B cell (primary cell): ENCODE measurements around the gene PGS1.

ENCODE experiments used
- CTCF ChIP-seq: fragments of 200-600 bp; IDR thresholded peaks from one replicate; pipeline ENCODE4 v1.8.0; 2022; ENCODE audit warnings: antibody characterized with exemption, mild to moderate bottlenecking
- EZH2 ChIP-seq: IDR thresholded peaks from 2 replicates; pipeline ENCODE4 v1.6.1; 2012; ENCODE audit warnings: borderline replicate concordance, low read depth, mild to moderate bottlenecking, moderate library complexity, low read length; ENCODE audit not compliant: insufficient read depth, poor library complexity, severe bottlenecking

DNA sequence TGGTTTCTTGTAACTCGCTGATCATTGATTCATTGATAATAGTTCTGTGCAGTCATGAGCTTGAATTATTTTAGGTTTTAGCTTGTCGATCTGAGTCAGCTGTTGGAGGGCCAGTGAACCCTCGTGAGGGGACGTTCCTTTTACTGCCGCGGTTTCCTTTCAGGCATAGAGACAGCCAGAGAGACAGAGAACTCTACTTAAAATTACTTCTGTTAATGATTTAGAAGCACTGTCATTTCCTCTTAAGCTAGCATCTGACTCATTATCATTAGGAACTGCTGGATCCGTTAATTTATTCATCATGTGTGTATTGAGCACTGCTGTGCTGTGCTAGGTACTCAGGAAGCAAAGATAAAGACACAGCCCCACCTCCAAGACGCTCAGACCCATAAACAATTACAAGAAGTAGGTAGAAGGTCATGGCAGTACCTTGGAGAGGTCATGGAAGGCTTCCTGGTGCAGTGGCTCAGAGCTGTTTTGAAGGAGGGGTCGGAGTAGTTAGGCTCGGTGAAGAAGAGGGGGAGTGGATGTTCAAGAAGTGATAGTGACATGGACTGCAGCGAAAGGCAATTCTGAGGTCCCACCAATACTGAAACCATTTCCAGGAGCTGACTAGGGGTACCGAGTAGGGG lies 3.3 kb downstream of the PGS1 start:
- TF ChIP-seq CTCF: no peak
- TF ChIP-seq EZH2: no peak
